HEK293T (cell line): ENCODE data around the gene DCUN1D4.

Source experiments
- CTCF ChIA-PET: fragments of 350-600 bp; formaldehyde crosslinking; extraction: SDS; loops from one replicate; lab custom pipeline; 2021; ENCODE audit warnings: antibody characterized with exemption, inconsistent platforms; lab: Yijun Ruan, JAX
- POLR2A ChIA-PET: fragments of 350-600 bp; formaldehyde crosslinking; extraction: SDS; loops from one replicate; lab custom pipeline; 2020; ENCODE audit warnings: antibody characterized with exemption, inconsistent platforms; lab: Yijun Ruan, JAX
- DNase-seq: peaks from one replicate; pipeline ENCODE4 v3.0.0; 2012; ENCODE audit warnings: mixed read lengths; ENCODE audit errors: extremely low spot score
- ARNT ChIP-seq: fragments of 450-650 bp; IDR thresholded peaks from 2 replicates; pipeline ENCODE4 v1.6.1; 2017; ENCODE audit warnings: mild to moderate bottlenecking
- BHLHE40 ChIP-seq: fragments of 450-650 bp; IDR thresholded peaks from 2 replicates; pipeline ENCODE4 v1.6.1; 2016; ENCODE audit warnings: mild to moderate bottlenecking, moderate library complexity, borderline replicate concordance
- CTBP1 ChIP-seq: fragments of 450-650 bp; IDR thresholded peaks from 2 replicates; pipeline ENCODE4 v1.6.1; 2016; ENCODE audit warnings: borderline replicate concordance
- ELF4 ChIP-seq: fragments of 450-650 bp; IDR thresholded peaks from 2 replicates; pipeline ENCODE4 v1.6.1; 2017; ENCODE audit warnings: antibody characterized with exemption
- FOXA1 ChIP-seq: fragments of 450-650 bp; IDR thresholded peaks from 2 replicates; pipeline ENCODE4 v1.6.1; 2016; ENCODE audit warnings: mild to moderate bottlenecking
- FOXK2 ChIP-seq: fragments of 450-650 bp; IDR thresholded peaks from 2 replicates; pipeline ENCODE4 v1.6.1; 2016; ENCODE audit warnings: mild to moderate bottlenecking
- FOXM1 ChIP-seq: fragments of 450-650 bp; IDR thresholded peaks from 2 replicates; pipeline ENCODE4 v1.6.1; 2017; ENCODE audit warnings: mild to moderate bottlenecking, borderline replicate concordance
- HDGF ChIP-seq: fragments of 450-650 bp; IDR thresholded peaks from 2 replicates; pipeline ENCODE4 v1.6.1; 2017; ENCODE audit warnings: antibody characterized with exemption, borderline replicate concordance
- L3MBTL2 ChIP-seq: fragments of 450-650 bp; conservative IDR thresholded peaks from 2 replicates; pipeline ENCODE4 v1.6.1; 2016; ENCODE audit warnings: mild to moderate bottlenecking
- LEF1 ChIP-seq: fragments of 450-650 bp; IDR thresholded peaks from 2 replicates; pipeline ENCODE4 v1.6.1; 2017; ENCODE audit warnings: mild to moderate bottlenecking, borderline replicate concordance
- NFRKB ChIP-seq: fragments of 450-650 bp; IDR thresholded peaks from 2 replicates; pipeline ENCODE4 v1.6.1; 2016; ENCODE audit warnings: mild to moderate bottlenecking, moderate library complexity
- PKNOX1 ChIP-seq: fragments of 450-650 bp; IDR thresholded peaks from 2 replicates; pipeline ENCODE4 v1.6.1; 2016
- SP1 ChIP-seq: fragments of 450-650 bp; IDR thresholded peaks from 2 replicates; pipeline ENCODE4 v1.6.1; 2017
- SUZ12 ChIP-seq: fragments of 450-650 bp; IDR thresholded peaks from 2 replicates; pipeline ENCODE4 v1.6.1; 2016; ENCODE audit warnings: mild to moderate bottlenecking
- TARDBP ChIP-seq: fragments of 450-650 bp; IDR thresholded peaks from 2 replicates; pipeline ENCODE4 v1.6.1; 2016
- ZNF384 ChIP-seq: fragments of 450-650 bp; IDR thresholded peaks from 2 replicates; pipeline ENCODE4 v1.6.1; 2016

Gene DCUN1D4

GRCh38 chr4:51862781-51863180 is 19.8 kb downstream of the DCUN1D4 start:
- no peak for DNase-seq
- no peak for TF ChIP-seq BHLHE40
- TF ChIP-seq L3MBTL2, result no peak
- no peak for TF ChIP-seq SP1
- TF ChIP-seq HDGF, result no peak
- TF ChIP-seq LEF1, result no peak
- TF ChIP-seq PKNOX1, result no peak
- no peak for TF ChIP-seq TARDBP
- TF ChIP-seq FOXK2, result no peak
- POLR2A ChIA-PET, result no interaction called here
- CTCF ChIA-PET, result no interaction called here

GRCh38 chr4:51865717-51866116 is 22.8 kb downstream of the DCUN1D4 start:
- no peak for DNase-seq
- ChIA-PET CTCF (no interaction called here), POLR2A (no interaction called here)
- TF ChIP-seq L3MBTL2 (no peak), ZNF384 (no peak), LEF1 (no peak), BHLHE40 (no peak), SUZ12 (no peak), FOXM1 (no peak), PKNOX1 (no peak), TARDBP (no peak), HDGF (no peak), NFRKB (no peak), SP1 (no peak), FOXK2 (no peak), ARNT (no peak), CTBP1 (no peak), ELF4 (no peak), FOXA1 (no peak)

GRCh38 chr4:51866835-51867234 is 23.9 kb downstream of the DCUN1D4 start:
- CTCF ChIA-PET, result no interaction called here
- TF ChIP-seq PKNOX1 (no peak), FOXM1 (no peak), NFRKB (no peak), CTBP1 (no peak), TARDBP (no peak), FOXK2 (no peak), HDGF (no peak), ARNT (no peak), SUZ12 (no peak), FOXA1 (no peak), ZNF384 (no peak), LEF1 (no peak), ELF4 (no peak), L3MBTL2 (no peak), BHLHE40 (no peak), SP1 (no peak)
- POLR2A ChIA-PET, result no interaction called here
- no peak for DNase-seq

- CTCF ChIA-PET, result no interaction called here
- POLR2A ChIA-PET, result no interaction called here
- no peak for TF ChIP-seq ZNF384
- TF ChIP-seq FOXK2, result no peak
- TF ChIP-seq SP1, result no peak
- TF ChIP-seq CTBP1, result no peak
- no peak for TF ChIP-seq PKNOX1
- TF ChIP-seq ARNT, result no peak
- TF ChIP-seq TARDBP, result no peak
- TF ChIP-seq ELF4, result no peak
- no peak for DNase-seq
Measured at GRCh38 chr4:51867689-51868448, 24.9 kb downstream of the DCUN1D4 start.

GRCh38 chr4:51868449-51868847 is 25.5 kb downstream of the DCUN1D4 start:
- no peak for TF ChIP-seq ZNF384
- no peak for TF ChIP-seq SP1
- TF ChIP-seq FOXA1, result no peak
- TF ChIP-seq HDGF, result no peak
- no peak for TF ChIP-seq L3MBTL2
- TF ChIP-seq FOXM1, result no peak
- no peak for TF ChIP-seq PKNOX1
- no peak for TF ChIP-seq BHLHE40
- TF ChIP-seq NFRKB, result no peak
- TF ChIP-seq ARNT, result no peak
- no peak for TF ChIP-seq TARDBP
- TF ChIP-seq SUZ12, result no peak
- ChIA-PET CTCF (no interaction called here), POLR2A (no interaction called here)
- no peak for DNase-seq
